HCT116 (cell line): Measurements from ENCODE around the gene DIO3. TPM values are rescaled to one million over a fixed set of nuclear protein-coding genes. Genes with fewer than 3 reads are reported as not detected.

Source experiments
- ATAC-seq: fragments of 200-7000 bp; cut with Tn5 transposase; 2 replicates; pipeline ENCODE4 v1.9.1; 2020; ENCODE audit warnings: mild to moderate bottlenecking, moderate library complexity
- BruUV-seq: library from RNA; stranded (reverse); fragments of 400-500 nt; replicated peaks from 2 replicates; lab custom pipeline; 2021; lab: Mats Ljungman, UMichigan
- CTCF ChIA-PET: fragments of 300-600 bp; sonication (Branson Sonifier 250); formaldehyde crosslinking; loops from one replicate; lab custom pipeline; 2021; ENCODE audit warnings: antibody characterized with exemption; lab: Charles Lee
- POLR2A ChIA-PET: fragments of 300-600, 350-600 bp; sonication (Branson Sonifier 250); formaldehyde crosslinking; loops from one replicate; lab custom pipeline; 2021; ENCODE audit warnings: antibody characterized with exemption; lab: Charles Lee
- RAD21 ChIA-PET, 2 experiments: fragments of 300-600 bp; sonication (Branson Sonifier 250); formaldehyde crosslinking; loops; one replicate each; lab custom pipeline; 2023; ENCODE audit warnings: low total read pairs in 2 of 2; ENCODE audit not compliant: uncharacterized antibody in 2 of 2, unreplicated experiment in 2 of 2, low non-redundant PET in 1 of 2; lab: Charles Lee
- DNase-seq: peaks from one replicate; pipeline ENCODE4 v3.0.0-alpha.2; 2010; ENCODE audit warnings: low read depth, low spot score
- H2AFZ ChIP-seq: fragments of 200-600 bp; shearing (Covaris generic), sonication (generic); 2 replicates; pipeline ENCODE4 v1.6.1; 2017; ENCODE audit warnings: low read depth, mixed run types, mixed read lengths, antibody characterized with exemption, low read length; ENCODE audit not compliant: poor library complexity, severe bottlenecking
- H3K27ac ChIP-seq: 2 replicates; pipeline ENCODE4 v1.5.1; 2012; ENCODE audit warnings: low read depth, low read length
- H3K27me3 ChIP-seq: fragments of 200-600 bp; sonication (generic); 2 replicates; pipeline ENCODE4 v1.6.1; 2016; ENCODE audit warnings: mixed run types, low read length, mixed read lengths; ENCODE audit not compliant: insufficient read depth
- H3K36me3 ChIP-seq, 2 experiments: fragments of 200-500 bp in 1 of 2; fragments of 200-600 bp in 1 of 2; sonication (Bioruptor generic) in 1 of 2; sonication (generic) in 1 of 2; 2 replicates each; pipeline versions ENCODE4 v1.5.1 to v1.6.1; 2014 to 2016; ENCODE audit warnings: low read length in 2 of 2, inconsistent platforms in 1 of 2, mixed read lengths in 1 of 2, mixed run types in 1 of 2; ENCODE audit not compliant: insufficient read depth in 2 of 2, control insufficient read depth in 1 of 2
- H3K4me1 ChIP-seq, 2 experiments: fragments of 200-600 bp in 1 of 2; sonication (generic) in 1 of 2; 2 replicates each; pipeline versions ENCODE4 v1.5.1 to v1.6.1; 2012 to 2017; ENCODE audit warnings: low read length in 2 of 2, inconsistent platforms in 1 of 2, mild to moderate bottlenecking in 1 of 2, mixed read lengths in 1 of 2, mixed run types in 1 of 2, moderate library complexity in 1 of 2; ENCODE audit not compliant: insufficient read depth in 2 of 2, control insufficient read depth in 1 of 2
- H3K4me2 ChIP-seq: fragments of 200-600 bp; sonication (generic); 2 replicates; pipeline ENCODE4 v1.6.1; 2017; ENCODE audit warnings: mixed run types, low read length, mixed read lengths
- H3K4me3 ChIP-seq, 2 experiments: fragments of 200-600 bp in 1 of 2; sonication (generic) in 1 of 2; replicated peaks in 1 of 2; 2 replicates each; pipeline ENCODE4 v1.5.1; 2011 to 2016; ENCODE audit warnings: low read length in 2 of 2, control low read depth in 1 of 2, low read depth in 1 of 2, mild to moderate bottlenecking in 1 of 2, mixed read lengths in 1 of 2, mixed run types in 1 of 2
- H3K79me2 ChIP-seq: fragments of 200-600 bp; sonication (generic); 2 replicates; pipeline ENCODE4 v1.6.1; 2017; ENCODE audit warnings: mild to moderate bottlenecking, mixed run types, low read length, moderate library complexity, mixed read lengths; ENCODE audit not compliant: insufficient read depth
- H3K9ac ChIP-seq: fragments of 200-600 bp; sonication (generic); 2 replicates; pipeline ENCODE4 v1.6.1; 2016; ENCODE audit warnings: low read length, mixed read lengths
- H3K9me2 ChIP-seq: fragments of 200-600 bp; sonication (generic), shearing (Covaris generic); 2 replicates; pipeline ENCODE4 v1.6.1; 2017; ENCODE audit warnings: mixed run types, mild to moderate bottlenecking, moderate library complexity; ENCODE audit not compliant: insufficient read depth
- H3K9me3 ChIP-seq, 2 experiments: fragments of 200-500 bp in 1 of 2; fragments of 200-600 bp in 1 of 2; sonication (Bioruptor generic) in 1 of 2; sonication (generic) in 1 of 2; 2 replicates each; pipeline ENCODE4 v1.6.1; 2014 to 2017; ENCODE audit warnings: low read length in 2 of 2, mixed read lengths in 2 of 2, inconsistent platforms in 1 of 2, low read depth in 1 of 2, mild to moderate bottlenecking in 1 of 2, mixed run types in 1 of 2, moderate library complexity in 1 of 2; ENCODE audit not compliant: control insufficient read depth in 1 of 2, insufficient read depth in 1 of 2
- H4K20me1 ChIP-seq: fragments of 200-600 bp; sonication (generic), shearing (Covaris generic); 2 replicates; pipeline ENCODE4 v1.6.1; 2017; ENCODE audit warnings: mixed run types, mild to moderate bottlenecking, moderate library complexity; ENCODE audit not compliant: insufficient read depth
- CBX3 ChIP-seq: IDR thresholded peaks from 2 replicates; pipeline ENCODE4 v1.6.1; 2012; ENCODE audit warnings: low read depth
- CEBPB ChIP-seq: IDR thresholded peaks from 2 replicates; pipeline ENCODE4 v1.6.1; 2012; ENCODE audit warnings: low read depth
- EZH2phosphoT487 ChIP-seq: fragments of 200-600 bp; IDR thresholded peaks from 2 replicates; pipeline ENCODE4 v1.6.1; 2018; ENCODE audit warnings: antibody characterized with exemption, borderline replicate concordance
- FOSL1 ChIP-seq: IDR thresholded peaks from 2 replicates; pipeline ENCODE4 v1.6.1; 2012; ENCODE audit warnings: low read depth
- POLR2AphosphoS5 ChIP-seq: IDR thresholded peaks from 2 replicates; pipeline ENCODE4 v1.6.1; 2011; ENCODE audit warnings: mild to moderate bottlenecking, low read depth, low read length, moderate library complexity
- RAD21 ChIP-seq: IDR thresholded peaks from 2 replicates; pipeline ENCODE4 v1.6.1; 2012; ENCODE audit warnings: low read depth, mild to moderate bottlenecking
- SP1 ChIP-seq: IDR thresholded peaks from 2 replicates; pipeline ENCODE4 v1.6.1; 2012; ENCODE audit warnings: low read depth
- TCF7L2 ChIP-seq: IDR thresholded peaks from 2 replicates; pipeline ENCODE4 v1.7.0; 2011; ENCODE audit warnings: borderline replicate concordance, inconsistent platforms; ENCODE audit not compliant: insufficient read depth, insufficient read length; ENCODE audit errors: extremely low read depth
- YY1 ChIP-seq: IDR thresholded peaks from 2 replicates; pipeline ENCODE4 v1.6.1; 2011; ENCODE audit warnings: low read length, low read depth, moderate library complexity, mild to moderate bottlenecking; ENCODE audit not compliant: insufficient replicate concordance; ENCODE audit errors: extremely low read depth
- ZFX ChIP-seq: fragments of 450-650 bp; IDR thresholded peaks from 2 replicates; pipeline ENCODE4 v1.6.1; 2017
- ZNF274 ChIP-seq: fragments of 200-500 bp; sonication (Bioruptor generic); IDR thresholded peaks from 2 replicates; pipeline ENCODE4 v1.6.1; 2014; ENCODE audit warnings: mild to moderate bottlenecking, low read depth, low read length, inconsistent platforms
- intact Hi-C: fragments of 100-400 bp; cut with micrococcal nuclease; formaldehyde crosslinking; loops from 2 replicates; pipeline ENCODE4 v1.10.0; 2022
- total RNA-seq: library from RNA; stranded (reverse); gene quantifications from one replicate; pipeline ENCODE4 v1.2.1, GENCODE V29; 2021; ENCODE audit not compliant: unreplicated experiment
- TF ChIP-seq, protein P1 (sequence below): IDR thresholded peaks from 2 replicates; pipeline ENCODE4 v1.6.1; 2011; ENCODE audit warnings: mild to moderate bottlenecking, low read length, moderate library complexity; ENCODE audit not compliant: insufficient replicate concordance; ENCODE audit errors: extremely low read depth
- TF ChIP-seq, protein P2 (sequence below): IDR thresholded peaks from 2 replicates; pipeline ENCODE4 v1.6.1; 2012; ENCODE audit warnings: low read depth
- TF ChIP-seq, protein P3 (sequence below): IDR thresholded peaks from 2 replicates; pipeline ENCODE4 v1.6.1; 2012
- TF ChIP-seq, protein P4 (sequence below): IDR thresholded peaks from 2 replicates; pipeline ENCODE4 v1.6.1; 2012

DIO3 gene
- total RNA-seq, 1 experiment from 2014 or later: 0.34 TPM

DNA sequence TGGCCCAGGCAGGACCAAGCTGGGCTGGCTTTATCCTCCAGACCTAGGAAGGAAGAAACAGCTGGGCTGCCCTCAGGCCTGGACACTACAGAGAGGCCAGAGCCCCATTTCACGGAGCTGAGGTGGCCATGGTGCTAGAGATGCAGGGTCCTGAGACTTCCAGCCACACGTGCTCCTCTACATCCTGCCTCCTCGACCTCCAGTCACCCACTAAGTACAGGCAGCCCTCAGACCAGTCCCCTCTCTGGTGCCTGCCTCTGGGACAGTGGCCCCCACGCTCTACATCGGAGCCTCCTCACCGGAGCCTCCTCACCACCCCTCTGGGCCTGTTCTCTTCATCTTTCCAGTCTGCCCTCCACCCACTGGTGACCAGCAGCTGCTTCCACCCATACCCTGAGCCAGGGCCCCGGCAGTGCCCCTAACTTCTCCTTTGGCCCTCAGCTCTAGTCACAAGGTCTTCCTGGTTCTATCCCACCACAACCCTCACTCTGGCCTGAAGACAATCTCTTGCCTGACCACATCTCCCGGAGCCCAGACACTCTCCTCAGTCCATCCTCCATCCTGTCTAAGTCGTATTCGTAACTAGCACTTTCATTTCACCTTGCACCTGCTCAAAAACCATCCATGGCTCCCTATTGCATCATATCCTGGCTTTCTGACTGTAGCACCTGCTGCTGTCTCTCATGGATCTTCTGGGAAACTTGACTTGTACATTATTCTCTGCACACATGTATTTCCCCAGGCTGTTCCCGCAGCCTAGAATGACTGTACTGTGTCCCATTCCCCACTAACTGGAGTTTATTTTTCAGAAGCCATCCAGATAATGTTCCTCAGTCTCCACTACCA is 43.9 kb downstream of the DIO3 start:
- no peaks in the 10 kb centered on the region for H4K20me1 ChIP-seq
- BruUV-seq: no TSS peak

More for the DNA sequence above, 43.9 kb downstream of the DIO3 start:
- ChIA-PET CTCF (no interaction called here), POLR2A (no interaction called here), RAD21 (no interaction called here)
- intact Hi-C loops: no loop called here
- Histone ChIP-seq H3K9ac (no peak overlapping the region), H3K79me2 (no peaks in the 10 kb centered on the region), H3K9me3 (no peaks in the 10 kb centered on the region), H2AFZ (no peak overlapping the region), H3K9me2 (no peaks in the 10 kb centered on the region), H3K4me1 (no peaks in the 10 kb centered on the region), H3K4me3 (no peak overlapping the region), H3K27me3 (peaks cover 41% of the 10 kb centered on the region), H3K4me2 (no peak overlapping the region), H3K27ac (no peak overlapping the region), H3K36me3 (no peaks in the 10 kb centered on the region)
- ATAC-seq (no peak), DNase-seq (no peak)
- TF ChIP-seq, protein P1, sequence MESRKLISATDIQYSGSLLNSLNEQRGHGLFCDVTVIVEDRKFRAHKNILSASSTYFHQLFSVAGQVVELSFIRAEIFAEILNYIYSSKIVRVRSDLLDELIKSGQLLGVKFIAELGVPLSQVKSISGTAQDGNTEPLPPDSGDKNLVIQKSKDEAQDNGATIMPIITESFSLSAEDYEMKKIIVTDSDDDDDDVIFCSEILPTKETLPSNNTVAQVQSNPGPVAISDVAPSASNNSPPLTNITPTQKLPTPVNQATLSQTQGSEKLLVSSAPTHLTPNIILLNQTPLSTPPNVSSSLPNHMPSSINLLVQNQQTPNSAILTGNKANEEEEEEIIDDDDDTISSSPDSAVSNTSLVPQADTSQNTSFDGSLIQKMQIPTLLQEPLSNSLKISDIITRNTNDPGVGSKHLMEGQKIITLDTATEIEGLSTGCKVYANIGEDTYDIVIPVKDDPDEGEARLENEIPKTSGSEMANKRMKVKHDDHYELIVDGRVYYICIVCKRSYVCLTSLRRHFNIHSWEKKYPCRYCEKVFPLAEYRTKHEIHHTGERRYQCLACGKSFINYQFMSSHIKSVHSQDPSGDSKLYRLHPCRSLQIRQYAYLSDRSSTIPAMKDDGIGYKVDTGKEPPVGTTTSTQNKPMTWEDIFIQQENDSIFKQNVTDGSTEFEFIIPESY: no peak
- TF ChIP-seq, protein P2, sequence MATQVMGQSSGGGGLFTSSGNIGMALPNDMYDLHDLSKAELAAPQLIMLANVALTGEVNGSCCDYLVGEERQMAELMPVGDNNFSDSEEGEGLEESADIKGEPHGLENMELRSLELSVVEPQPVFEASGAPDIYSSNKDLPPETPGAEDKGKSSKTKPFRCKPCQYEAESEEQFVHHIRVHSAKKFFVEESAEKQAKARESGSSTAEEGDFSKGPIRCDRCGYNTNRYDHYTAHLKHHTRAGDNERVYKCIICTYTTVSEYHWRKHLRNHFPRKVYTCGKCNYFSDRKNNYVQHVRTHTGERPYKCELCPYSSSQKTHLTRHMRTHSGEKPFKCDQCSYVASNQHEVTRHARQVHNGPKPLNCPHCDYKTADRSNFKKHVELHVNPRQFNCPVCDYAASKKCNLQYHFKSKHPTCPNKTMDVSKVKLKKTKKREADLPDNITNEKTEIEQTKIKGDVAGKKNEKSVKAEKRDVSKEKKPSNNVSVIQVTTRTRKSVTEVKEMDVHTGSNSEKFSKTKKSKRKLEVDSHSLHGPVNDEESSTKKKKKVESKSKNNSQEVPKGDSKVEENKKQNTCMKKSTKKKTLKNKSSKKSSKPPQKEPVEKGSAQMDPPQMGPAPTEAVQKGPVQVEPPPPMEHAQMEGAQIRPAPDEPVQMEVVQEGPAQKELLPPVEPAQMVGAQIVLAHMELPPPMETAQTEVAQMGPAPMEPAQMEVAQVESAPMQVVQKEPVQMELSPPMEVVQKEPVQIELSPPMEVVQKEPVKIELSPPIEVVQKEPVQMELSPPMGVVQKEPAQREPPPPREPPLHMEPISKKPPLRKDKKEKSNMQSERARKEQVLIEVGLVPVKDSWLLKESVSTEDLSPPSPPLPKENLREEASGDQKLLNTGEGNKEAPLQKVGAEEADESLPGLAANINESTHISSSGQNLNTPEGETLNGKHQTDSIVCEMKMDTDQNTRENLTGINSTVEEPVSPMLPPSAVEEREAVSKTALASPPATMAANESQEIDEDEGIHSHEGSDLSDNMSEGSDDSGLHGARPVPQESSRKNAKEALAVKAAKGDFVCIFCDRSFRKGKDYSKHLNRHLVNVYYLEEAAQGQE: no peak
- TF ChIP-seq FOSL1 (no peak), ZFX (no peak), TCF7L2 (no peak), YY1 (no peak), SP1 (no peak), RAD21 (no peak), EZH2phosphoT487 (no peak), POLR2AphosphoS5 (no peak), CBX3 (no peak), ZNF274 (no peak), CEBPB (no peak)
- TF ChIP-seq, protein P3, sequence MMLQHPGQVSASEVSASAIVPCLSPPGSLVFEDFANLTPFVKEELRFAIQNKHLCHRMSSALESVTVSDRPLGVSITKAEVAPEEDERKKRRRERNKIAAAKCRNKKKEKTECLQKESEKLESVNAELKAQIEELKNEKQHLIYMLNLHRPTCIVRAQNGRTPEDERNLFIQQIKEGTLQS: no peak
- TF ChIP-seq, protein P4, sequence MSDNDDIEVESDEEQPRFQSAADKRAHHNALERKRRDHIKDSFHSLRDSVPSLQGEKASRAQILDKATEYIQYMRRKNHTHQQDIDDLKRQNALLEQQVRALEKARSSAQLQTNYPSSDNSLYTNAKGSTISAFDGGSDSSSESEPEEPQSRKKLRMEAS: no peak
